T-helper 2 cell (primary cell): ENCODE measurements around the gene SSBP4.
A peak's percentile ranks its signal among the peaks of the same experiment; 100 is the strongest.

ENCODE experiments used
- DNase-seq, 5 experiments: peaks; one replicate each; pipeline versions ENCODE4 v3.0.0 to v3.0.0-alpha.2; 2012 to 2022

SSBP4 gene

DNA sequence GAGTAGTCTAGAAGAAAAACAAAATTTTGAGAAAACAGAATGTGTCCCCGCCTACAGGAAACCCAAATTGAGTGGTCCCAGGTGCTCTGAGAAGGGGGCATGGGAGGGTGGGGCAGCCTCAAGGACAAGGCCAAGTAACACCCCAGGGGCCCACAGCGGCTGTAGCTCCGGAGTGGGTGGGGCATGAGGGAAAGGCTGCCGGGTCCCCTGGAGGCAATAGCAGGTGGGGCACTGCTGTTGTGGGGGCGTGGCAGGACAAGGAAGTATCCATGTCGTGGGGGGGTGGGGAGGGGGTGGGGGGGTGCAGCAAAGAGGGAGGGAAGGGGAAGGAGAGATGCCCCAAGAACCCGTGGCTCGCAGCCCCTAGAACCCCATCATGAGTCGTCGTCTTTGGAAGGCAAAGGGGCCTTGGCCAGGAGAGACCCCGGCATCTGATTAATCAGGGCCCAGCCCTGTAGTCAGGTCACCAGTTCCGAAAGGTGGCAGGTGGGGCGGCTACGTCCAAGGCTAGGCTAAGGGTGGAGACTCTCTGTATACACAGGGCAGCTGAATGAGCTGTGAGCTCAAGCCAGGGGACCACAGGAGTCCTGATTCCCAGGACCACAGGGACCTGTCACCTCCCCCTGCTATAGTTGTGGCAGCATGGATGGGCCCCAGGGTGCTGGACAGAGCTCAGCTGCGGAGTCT is 26.2 kb downstream of the SSBP4 start:
- DNase-seq, result no peak

DNA sequence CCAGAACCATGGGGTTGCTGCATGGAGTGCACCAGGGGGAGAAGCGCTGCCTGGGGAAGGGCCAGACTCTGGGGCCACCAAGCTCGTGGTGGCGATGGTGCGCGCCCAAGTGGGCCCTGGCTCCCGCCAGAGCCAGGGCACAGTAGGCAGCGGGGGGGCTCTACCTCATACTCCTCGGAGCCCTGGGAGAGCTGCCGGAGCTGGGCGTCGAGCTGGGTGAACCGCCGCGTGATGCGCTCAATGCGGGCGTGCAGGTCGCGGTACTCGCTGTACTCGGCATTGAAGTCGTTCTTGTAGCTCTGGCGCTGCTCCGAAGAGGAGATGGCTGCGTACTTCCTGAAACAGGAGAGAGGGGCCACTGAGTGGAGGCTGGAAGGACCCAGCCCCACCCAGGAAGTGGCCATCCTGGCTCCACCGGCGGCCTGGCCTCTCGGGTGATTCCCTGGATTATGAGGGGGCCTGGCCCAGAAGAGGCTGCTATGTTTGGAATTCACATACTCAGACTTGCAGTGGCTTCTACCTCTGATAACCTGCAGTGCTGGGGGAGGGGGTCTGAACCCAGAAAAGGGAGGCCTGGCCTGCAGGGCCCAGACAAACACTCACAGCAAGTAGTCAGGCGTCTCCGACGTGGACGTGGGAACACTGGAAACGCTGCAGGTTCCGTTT is 27.1 kb downstream of the SSBP4 start:
- no peak for DNase-seq

DNA sequence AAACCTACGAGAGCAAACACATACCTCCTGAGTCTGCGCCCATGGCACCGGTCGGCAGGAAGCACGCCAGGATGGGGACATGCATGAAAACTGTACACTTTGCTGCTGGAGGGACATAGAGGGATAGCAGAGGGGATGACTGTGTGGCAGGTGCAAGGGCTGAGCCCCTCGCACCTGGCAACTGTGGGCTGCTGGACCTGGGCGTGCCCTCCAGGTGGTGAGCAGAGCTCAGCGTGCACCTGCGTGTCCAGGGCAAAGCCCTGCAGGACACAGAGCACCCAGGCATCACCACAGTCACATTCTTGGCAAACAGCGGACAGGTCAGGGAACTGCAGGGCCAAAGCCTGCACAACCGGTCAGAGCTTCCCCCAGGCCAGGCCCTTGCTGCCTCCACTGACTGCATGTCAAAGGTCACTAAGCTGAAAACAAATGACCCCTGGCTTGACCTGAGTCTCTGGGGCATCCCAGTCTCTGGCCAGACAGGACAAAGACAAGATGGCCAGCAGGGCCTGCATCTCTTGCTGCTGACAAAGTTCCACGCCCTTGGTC is 27.7 kb downstream of the SSBP4 start:
- DNase-seq, result no peak

DNA sequence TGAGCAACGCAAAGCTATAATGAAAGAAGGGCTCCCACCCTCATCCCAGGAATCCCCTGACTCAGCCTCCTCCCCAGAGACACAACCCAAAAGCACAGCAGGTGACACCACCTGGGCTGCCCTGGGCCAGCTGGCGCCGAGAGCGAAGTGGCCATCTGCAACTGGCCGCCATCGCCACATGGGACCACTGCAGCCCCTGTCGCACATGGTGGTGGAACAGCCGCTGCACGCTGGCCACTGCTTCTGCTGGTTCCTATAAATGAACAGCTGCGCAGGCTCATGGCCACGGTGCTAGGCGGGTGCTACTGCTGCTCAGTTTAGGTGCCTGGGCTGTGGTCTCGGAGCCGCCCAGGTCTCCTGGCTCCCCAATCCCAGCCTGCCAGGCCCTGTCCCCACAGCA is 30.4 kb downstream of the SSBP4 start:
- no peak for DNase-seq

DNA sequence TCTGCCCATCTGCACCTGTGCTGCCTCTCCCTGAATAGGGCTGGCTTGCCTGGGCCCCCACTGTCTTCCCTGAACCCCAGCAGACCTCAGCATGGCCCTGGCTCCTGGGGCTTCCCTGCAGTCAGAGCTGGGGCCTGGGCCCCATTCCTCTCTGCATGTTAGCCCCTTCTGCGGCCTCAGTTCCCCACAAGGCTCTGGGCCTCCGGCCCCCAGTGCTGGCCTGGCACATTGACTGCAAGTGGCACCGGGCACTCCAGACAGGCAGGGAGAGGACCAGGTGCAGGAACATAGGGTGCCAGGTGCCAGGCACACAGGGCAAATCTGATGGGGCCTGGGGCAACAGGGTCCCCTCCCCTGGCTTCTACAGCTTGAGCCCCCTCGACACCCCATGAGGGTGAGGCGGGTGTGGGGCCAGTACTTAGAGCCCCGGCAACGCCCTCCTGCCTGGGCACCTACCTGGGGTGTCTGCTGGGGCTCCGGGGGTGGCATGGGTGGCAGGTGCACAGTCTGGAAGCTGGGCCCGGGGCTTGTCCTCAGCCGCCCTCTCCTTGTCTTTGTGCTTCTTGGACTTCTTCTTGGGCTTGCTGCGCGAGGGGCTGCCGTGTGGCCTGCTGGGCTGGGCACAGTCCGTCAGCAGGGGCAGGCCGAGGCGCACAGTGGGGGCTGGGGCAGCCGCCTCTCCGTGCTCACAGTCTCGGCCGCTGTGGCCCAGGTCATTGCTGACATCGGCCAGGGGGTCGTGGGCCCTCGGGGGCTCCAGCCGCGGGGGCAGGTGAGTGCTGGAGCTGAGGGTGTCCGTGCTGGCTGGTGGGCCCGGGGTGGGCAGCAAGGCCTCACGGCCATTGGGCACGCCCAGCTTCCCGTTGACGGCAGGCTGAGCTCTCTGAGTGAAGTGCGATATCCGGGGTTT is 31.1 kb downstream of the SSBP4 start:
- no peak for DNase-seq

DNA sequence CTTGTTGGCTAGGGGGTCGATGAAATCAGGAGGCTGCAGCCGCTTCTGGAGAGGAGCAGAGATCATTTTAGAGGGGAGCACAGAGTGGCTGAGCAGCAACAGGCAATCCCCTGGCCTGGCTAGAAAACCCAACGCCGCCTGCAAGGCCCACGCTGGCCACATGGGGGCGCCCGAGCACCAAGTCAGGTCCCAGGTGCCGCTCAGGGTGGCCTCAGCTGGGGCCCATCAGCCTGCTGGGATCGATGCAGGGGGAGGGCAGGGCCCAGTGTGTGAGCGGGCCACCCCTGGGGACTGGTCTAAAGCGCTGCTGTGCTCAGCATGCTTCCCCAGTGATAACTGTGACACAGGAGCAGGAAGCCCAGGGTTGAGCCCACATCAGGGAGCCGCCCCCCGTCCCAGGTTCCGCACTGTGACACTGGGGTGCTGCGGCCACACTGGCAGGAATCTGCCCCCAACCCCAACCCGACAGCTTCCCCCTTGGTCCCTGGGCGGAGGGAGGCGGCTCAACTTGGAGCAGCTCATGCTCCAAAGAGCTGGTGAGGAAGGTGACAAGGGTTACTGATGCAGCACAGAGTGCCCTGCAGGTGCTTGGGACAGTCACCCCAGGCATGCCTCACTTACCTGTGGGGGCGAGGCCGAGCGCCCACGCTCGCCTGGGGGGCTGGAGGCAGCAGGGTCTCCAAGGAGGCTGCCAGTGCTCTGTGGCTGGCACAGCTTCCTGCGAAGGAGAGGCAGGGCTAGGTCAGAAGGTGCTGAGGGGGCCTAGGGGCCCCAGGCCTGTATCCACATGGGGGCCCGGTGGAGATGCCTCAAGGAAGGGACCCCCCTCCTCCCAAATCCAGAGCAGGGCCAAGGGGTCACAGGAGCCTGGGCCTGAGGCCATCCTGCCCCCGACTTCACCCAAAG is 32.0 kb downstream of the SSBP4 start:
- peak; percentile 70 to 86 (median 76) for DNase-seq

DNA sequence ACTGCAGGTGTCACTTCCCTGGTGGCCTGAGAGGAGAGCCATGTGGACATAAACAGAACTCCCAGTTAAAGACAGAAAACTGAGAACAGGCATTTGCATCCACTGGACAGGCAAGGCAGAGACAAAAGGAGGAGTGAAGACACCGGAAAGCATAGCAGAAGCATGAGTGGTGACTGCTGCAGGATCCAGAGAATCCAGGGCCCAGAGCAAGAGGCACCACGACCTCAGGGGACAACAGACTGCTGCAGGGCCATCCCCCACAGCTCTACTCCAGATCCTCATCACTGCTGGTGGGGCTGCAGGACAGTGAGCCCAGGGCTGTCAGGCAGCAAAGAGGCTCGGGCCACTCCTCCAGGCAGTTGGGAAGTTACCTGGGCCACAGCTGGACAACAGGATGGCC is 33.2 kb downstream of the SSBP4 start:
- DNase-seq, result no peak

DNA sequence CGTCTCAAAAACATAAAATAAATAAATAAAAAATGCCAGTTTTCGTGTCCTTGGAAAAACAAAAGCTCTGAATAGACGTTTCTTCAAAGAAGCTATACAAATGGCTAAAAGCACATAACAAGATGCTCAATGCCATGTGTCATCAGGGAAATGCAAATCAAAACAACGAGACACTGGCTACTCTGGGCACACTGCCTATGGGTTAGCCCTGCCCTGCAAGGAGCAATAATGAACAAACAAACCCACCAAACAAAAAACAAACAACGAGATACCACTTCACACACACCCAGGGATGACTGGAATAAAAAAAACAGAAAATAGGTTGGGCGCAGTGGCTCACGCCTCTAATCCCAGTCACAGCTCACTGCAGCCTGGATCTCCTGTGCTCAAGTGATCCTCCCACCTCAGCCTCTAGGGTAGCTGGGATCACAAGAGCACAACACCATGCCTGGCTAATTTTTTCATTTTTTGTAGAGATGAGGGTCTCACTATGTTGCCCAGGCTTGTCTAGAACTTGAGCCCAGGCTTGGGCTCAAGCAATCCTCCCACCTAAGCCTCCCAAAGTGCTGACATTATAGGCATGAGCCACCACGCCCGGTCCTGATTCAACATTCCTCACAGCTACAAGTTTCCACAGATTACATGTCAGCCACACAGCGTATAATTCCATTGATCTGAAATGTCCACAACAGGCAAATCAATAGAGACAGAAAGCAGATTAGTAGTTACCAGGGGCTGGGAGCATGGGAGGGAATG is 34.2 kb downstream of the SSBP4 start:
- DNase-seq, result no peak

DNA sequence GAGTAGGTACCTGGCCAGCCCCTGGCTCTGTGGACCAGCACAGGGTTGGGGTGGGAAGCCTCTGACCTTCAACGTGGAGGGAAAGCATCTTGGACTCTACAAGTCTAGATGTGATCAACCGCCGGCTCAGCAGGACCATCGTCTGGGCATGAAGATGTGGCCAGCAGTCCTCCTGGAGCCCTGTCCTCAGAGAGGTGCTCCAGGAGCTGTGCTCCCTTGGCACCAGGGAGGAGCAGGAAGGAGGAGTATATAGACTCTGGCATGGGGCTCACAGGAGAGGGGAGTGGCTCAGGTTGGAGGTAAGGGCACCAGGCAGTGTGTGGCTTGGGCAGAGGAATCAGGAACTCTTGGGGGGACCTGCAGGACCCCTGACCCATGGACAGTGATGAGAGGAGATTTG is 37.1 kb downstream of the SSBP4 start:
- no peak for DNase-seq

DNA sequence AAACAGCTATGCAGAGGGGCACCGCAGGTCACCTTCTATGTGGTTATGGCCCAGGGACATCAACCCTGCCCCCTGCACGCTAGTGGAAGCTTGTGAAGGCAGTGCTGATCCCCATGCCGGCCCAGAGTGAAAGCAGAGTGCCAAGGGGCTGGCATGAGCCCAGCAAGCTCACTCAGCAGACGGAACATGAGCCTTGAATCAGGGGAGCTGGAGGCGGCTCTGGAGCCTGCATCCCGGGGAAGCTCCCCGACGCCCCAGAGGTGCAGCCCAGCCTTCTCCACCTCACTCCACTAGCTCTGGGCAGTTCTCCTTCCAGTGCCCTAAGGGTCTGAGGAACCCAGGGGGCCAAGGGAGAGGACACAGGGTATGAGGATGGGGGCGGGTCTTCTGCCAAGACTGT is 37.8 kb downstream of the SSBP4 start:
- no peak for DNase-seq

DNA sequence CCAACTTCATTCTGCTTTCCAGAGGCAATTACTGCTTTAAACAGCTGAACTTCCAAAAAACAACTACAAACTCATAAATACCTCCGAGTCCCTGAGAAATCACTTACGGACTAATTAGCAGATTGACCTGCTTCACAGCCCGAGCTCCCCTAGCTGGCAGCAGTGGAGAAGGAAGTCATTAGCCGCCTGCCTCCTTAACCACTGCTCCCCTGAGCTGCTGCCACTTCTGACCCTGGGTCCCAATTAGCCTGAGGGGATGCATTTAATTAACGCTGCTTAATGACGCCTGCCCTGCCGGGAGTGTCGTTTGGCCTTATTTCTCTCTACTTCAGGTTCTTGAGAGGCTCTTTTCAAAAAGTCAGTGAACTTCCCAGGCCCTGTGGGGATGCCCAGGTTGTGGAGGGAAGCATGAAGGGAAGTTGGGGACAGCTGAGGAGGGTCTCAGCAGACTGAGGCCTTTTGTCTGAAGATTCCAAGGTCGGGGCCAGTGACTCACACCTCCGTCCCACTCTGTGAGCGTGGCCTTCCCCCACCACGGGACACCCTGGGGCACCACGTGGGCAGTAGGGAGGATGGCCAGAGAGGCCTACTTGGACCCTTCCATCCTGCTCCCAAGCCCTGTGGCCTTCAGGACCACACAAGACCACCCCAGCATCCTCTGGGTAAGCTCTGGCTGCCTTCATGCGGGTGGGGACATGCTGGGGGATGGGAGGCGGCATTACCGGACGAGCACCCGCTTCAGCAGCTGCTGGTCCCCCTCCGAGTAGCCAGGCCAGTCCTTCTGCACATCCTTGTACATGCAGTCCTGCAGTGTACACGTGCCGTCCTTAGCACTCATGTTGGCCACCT is 38.5 kb downstream of the SSBP4 start:
- no peak for DNase-seq

DNA sequence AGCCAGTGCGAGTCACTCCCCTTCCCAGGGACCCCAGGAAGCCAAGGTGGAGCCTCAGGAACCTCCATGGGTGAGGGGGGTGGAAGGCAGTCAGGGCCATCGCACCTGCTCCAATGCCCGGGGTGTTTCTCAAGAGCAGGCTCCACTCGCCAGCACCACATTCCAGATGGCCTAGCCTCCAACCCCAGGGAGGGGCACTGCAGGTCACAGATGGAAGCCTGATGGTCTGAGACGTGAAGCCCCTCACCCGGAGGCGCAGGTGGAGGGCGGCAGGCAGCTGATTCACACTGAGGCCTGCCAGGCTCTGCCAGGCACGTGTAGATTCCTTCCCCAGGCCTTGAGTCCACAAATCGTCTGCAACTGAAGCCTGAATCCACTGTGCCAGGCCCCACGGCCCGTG is 41.7 kb downstream of the SSBP4 start:
- DNase-seq, result no peak

DNA sequence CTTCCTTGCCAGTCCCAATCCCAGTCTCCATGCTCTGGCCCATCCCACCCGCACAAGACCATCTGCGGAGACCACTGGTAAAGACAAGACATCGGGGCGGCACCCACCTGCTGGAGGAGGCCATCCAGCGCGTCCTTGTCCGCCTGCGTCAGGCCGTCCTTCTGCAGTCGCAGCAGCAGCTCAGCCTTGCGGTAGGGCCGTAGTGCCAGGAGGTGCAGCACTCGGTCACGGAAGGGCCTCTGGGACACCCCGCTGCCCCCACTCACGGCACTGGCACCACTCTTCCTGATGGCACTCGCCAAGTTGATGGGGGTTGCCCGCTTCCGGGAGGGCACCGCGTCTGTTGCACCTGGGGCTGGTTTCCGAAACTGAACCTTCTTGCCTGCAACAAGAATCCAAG is 42.3 kb downstream of the SSBP4 start:
- no peak for DNase-seq

DNA sequence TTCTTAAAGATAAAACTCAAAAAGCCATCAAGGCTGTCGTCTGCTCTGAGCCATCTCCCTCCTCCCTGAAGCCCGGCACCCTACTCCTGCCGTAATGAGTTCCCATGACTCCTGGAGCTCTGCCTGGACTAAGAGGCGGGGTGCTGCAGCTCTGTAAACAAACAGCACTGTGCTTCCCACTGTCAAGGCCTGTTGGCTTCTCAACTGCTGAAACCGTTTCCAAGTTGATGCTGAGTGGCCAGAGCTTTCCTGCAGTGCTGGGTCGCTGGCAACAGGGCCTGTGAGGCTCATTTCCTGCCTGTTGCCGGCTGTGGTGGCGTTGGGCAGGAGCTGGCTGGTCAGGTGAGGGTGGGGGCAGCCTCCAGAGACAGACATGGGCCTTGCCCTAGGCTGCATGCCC is 45.4 kb downstream of the SSBP4 start:
- no peak for DNase-seq

DNA sequence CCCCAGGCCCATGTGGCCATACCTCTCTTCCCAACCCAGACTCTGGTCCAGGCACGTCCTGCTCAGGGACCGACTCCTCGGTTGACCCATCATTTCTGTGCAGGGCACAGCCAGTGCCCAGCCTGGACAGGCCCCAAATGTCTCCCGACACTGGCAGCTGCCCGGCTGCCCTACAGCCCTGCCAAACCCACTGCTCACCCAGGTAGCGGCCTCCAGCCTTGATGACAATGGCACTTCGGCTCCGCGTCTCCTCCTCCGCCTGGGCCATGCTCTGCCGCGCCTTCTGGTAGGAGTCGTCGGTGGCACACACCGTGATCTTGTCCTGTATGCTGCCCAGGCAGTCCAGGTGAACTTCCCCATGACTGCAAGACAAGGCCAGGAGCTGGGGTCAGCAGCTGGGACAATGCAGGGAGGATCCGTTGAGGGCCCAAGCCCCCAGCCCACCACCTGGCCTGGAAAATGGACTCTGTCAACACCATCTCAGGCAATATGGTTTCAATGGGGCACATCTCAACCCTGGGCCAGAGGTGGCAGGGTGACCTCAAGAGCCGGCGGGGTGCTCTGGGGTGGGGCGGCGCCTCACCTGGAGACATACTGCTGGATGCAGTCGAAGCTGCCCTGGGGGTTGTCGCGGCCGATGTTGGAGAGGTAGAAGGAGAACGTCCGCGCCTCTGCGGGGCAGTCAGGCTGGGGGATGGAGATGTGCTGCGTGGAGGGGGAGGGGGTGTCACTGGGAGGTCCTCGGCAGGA is 46.2 kb downstream of the SSBP4 start:
- no peak for DNase-seq

DNA sequence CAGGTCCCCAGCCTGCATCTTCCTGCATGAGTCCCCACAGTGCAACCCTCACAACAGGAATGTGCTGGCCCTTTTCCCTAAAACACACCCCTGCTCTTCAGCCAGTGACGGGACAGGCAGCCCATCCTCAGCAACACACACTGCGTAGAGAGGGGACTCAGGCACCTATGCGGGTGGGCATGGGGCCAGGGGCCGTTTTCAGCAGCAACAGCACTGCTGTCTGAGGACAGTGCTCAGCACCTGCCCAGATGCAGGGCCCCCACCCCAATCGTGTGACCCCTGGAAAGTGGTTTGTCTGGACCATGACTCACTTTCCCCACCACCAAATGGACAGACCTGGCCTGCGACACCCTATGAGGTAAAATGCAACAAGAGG is 46.8 kb downstream of the SSBP4 start:
- DNase-seq, result no peak

DNA sequence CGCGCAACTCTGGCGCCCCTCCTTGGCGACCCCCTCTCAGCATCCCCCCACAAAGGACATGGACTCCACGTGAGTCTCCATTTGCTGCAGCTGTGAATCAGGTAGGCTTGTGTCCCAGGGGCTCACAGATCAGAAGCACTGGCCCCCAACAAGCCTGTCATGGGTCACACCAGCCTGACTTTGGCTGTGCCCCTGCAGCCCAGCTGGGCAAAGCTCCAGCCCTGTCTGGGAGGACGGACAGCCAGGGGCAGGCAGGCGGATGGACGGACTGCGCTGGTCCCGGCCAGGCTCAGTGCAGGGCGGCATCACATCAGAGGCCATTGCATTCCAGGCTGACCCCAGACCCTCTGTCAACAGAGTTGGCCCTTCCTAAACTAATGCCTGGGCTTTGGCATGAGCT is 47.2 kb downstream of the SSBP4 start:
- no peak for DNase-seq

DNA sequence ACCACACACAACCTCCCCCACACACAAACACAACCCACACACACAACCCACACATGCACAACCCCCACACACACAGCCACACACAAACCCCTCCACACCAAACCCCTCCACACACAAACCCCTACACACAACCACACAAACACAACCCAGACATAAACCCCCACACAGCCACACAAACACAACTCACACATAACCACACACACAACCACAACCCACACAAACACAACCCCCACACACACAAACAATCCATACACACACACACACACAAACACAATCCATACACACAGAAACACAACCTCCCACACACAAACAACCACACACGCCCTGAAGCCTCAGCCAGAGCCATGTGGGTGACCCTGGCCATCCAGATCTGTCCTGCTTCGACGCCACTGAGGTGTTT is 48.8 kb downstream of the SSBP4 start:
- DNase-seq, result peak in 1 of 5 experiments; percentile 35

DNA sequence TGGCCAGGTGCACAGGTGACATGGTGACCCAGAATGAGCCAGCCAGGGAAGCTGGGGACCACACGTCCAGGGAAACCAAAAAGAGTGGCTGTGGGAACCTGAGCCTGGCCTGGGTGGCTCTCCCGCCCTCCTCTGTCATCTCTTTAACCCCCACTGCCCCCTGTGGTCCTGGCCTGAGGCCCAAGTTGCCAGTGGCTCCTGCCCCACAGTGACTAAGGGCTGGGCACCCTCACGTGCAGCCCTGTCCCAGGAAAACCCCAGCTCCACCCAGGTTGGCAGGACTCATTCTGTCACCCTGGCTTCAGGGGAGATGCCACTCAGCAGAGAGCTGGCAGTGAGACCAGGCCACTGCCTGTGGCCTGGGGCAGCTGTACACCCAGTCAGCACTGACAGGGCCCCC is 49.3 kb downstream of the SSBP4 start:
- no peak for DNase-seq
